Colonic mucosa (tissue), 4 donors: Measurements from ENCODE around the gene NUP210. TPM values are rescaled to one million over a fixed set of nuclear protein-coding genes. Genes with fewer than 3 reads are reported as not detected.

Experiments
- DNase-seq: peaks from one replicate; pipeline ENCODE4 v3.0.0-alpha.2; 2020
- H3K27ac ChIP-seq: fragments of 200-600 bp; one replicate; pipeline ENCODE4 v1.8.0; 2021
- H3K27me3 ChIP-seq: fragments of 200-600 bp; one replicate; pipeline ENCODE4 v1.8.0; 2021
- H3K36me3 ChIP-seq: fragments of 200-600 bp; one replicate; pipeline ENCODE4 v1.8.0; 2021
- H3K4me1 ChIP-seq: fragments of 200-600 bp; one replicate; pipeline ENCODE4 v1.8.0; 2021; ENCODE audit warnings: mild to moderate bottlenecking
- H3K4me3 ChIP-seq: fragments of 200-600 bp; one replicate; pipeline ENCODE4 v1.8.0; 2021
- H3K9ac ChIP-seq, 2 donors: one replicate each; pipeline ENCODE4 v1.7.0; 2013; ENCODE audit warnings: control low read depth in 2 of 2, low read depth in 2 of 2, low read length in 2 of 2
- H3K9me3 ChIP-seq: fragments of 200-600 bp; one replicate; pipeline ENCODE4 v1.8.0; 2021
- CTCF ChIP-seq: fragments of 200-600 bp; IDR thresholded peaks from one replicate; pipeline ENCODE4 v1.8.0; 2022; ENCODE audit warnings: antibody characterized with exemption, mild to moderate bottlenecking
- intact Hi-C: fragments of 100-400 bp; cut with DNase I; formaldehyde crosslinking; loops from one replicate; pipeline ENCODE4 v1.14.1; 2022
- total RNA-seq, 2 donors: library from RNA; stranded (reverse); fragmentation: NEBNext Ultra II Directional in 1 of 2; extraction: Animal tissue kit (Norgen Biotek cat#: 25700) in 1 of 2; gene quantifications; one replicate each; pipeline ENCODE4 v1.2.1, GENCODE V29; 2021
- donor health status: healthy.
- donor health status: DM: no; HTN: no; CAD: no.
- donor health status: DM: no; HTN: no; CAD: no.

NUP210 gene
- total RNA-seq, 2 donors from 2014 or later, result 7.5 to 23.8 TPM

GRCh38 chr3:13348661-13349396 is 71.3 kb downstream of the NUP210 start:
- H3K36me3 ChIP-seq, result no peaks in the 10 kb centered on the region

DNA sequence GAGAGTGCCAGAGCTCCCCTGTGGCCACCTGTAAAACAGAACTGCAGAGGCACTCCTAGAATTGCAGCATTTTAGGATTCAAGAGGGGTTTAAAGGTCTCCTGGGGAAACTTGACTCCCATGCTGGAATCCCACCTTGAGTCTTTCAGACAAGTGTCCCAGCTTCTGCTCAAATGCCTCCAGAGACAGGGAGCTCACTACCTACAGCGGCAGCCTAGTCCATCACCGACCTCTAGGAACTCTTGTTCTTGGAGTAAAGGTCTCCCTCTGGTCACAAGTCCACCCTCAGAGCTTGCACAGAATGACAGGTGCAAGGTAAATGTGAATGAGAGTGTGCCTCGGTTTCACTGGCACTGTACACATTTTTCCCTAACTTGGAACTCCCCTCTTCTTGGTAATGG is 72.0 kb downstream of the NUP210 start:
- H3K4me1 ChIP-seq, result no peaks in the 10 kb centered on the region
- TF ChIP-seq CTCF, result no peak
- H3K9me3 ChIP-seq, result no peaks in the 10 kb centered on the region
- no peak for DNase-seq
- H3K27ac ChIP-seq, result no peak overlapping the region
- no peak overlapping the region for H3K4me3 ChIP-seq
- H3K9ac ChIP-seq, result no peak overlapping the region
- no peaks in the 10 kb centered on the region for H3K27me3 ChIP-seq
- intact Hi-C loops, result no loop called here
- H3K36me3 ChIP-seq, result no peaks in the 10 kb centered on the region

More at GRCh38 chr3:13348661-13349396, 71.3 kb downstream of the NUP210 start:
- H3K9me3 ChIP-seq, result no peaks in the 10 kb centered on the region
- peak overlapping the region in 1 of 2 donors; percentile 12 for H3K9ac ChIP-seq
- intact Hi-C loops, result no loop called here
- no peaks in the 10 kb centered on the region for H3K27me3 ChIP-seq
- H3K4me1 ChIP-seq, result no peaks in the 10 kb centered on the region
- no peak for DNase-seq
- no peak overlapping the region for H3K4me3 ChIP-seq
- H3K27ac ChIP-seq, result no peak overlapping the region
- no peak for TF ChIP-seq CTCF

- no peak overlapping the region for H3K4me3 ChIP-seq
- intact Hi-C loops, result no loop called here
- H3K9ac ChIP-seq, result no peak overlapping the region
- H3K36me3 ChIP-seq, result no peaks in the 10 kb centered on the region
- no peak for DNase-seq
- H3K4me1 ChIP-seq, result no peaks in the 10 kb centered on the region
- no peak overlapping the region for H3K27ac ChIP-seq
- no peaks in the 10 kb centered on the region for H3K9me3 ChIP-seq
- no peak for TF ChIP-seq CTCF
- no peaks in the 10 kb centered on the region for H3K27me3 ChIP-seq
Measured at GRCh38 chr3:13347390-13347950, 72.7 kb downstream of the NUP210 start.

DNA sequence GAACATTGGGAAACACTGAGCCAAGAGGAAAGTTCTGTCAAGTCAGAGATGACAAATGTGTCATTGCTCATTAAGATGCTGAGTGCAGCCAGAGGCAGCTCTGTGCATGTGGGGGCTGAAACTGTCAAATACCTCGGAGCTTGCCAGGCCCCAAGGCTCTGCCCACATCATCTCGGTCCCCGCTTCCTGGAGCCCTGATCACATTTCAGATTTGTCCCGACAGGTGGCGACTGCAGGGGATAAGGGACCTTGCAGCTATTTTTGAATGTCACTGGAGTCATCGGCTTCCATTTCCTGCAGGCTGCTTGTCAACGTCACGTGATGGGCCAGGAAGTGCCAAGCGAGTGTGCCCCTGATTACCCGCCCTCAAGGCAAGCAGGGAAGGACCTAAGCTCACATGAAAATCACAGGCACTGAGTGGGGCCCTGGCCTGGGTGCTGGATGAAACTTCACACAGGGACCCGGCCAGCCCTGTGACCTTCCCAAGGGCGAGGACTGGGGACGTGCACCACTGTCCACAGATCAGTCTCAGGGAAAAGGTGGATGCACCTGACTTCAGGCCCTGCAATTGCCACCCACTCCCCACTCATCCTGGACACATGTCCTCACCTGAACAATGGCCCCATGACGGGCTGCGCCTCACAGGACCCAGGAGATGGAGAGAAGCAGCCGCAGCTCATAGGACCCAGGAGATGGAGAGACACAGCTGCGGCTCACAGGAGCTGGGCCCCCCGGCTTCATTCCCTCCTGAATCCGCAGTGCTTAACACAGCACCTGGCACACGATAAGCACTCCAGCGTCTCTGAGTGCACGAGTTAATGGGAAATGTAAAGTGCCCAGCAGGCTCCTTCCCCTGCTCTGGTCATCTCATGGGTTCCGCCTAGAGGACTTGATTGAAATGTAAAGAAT is 73.4 kb downstream of the NUP210 start:
- peak; percentile 20 for DNase-seq
- no peak overlapping the region for H3K27ac ChIP-seq
- H3K9me3 ChIP-seq, result no peaks in the 10 kb centered on the region
- no peak for TF ChIP-seq CTCF
- H3K4me1 ChIP-seq, result no peaks in the 10 kb centered on the region
- no peak overlapping the region for H3K9ac ChIP-seq
- no peaks in the 10 kb centered on the region for H3K36me3 ChIP-seq
- H3K27me3 ChIP-seq, result no peaks in the 10 kb centered on the region
- no peak overlapping the region for H3K4me3 ChIP-seq
- intact Hi-C loops, result no loop called here

- Histone ChIP-seq H3K4me1 (no peaks in the 10 kb centered on the region), H3K36me3 (no peaks in the 10 kb centered on the region)
Measured at GRCh38 chr3:13345772-13346171, 74.3 kb downstream of the NUP210 start.

More at GRCh38 chr3:13345772-13346171, 74.3 kb downstream of the NUP210 start:
- H3K4me3 ChIP-seq, result no peak overlapping the region
- H3K27ac ChIP-seq, result no peak overlapping the region
- no peaks in the 10 kb centered on the region for H3K9me3 ChIP-seq
- no peak for TF ChIP-seq CTCF
- DNase-seq, result no peak
- no peak overlapping the region for H3K9ac ChIP-seq
- intact Hi-C loops, result no loop called here
- no peaks in the 10 kb centered on the region for H3K27me3 ChIP-seq
